ENCODE data around the gene BNIP3. TPM values are rescaled to one million over a fixed set of nuclear protein-coding genes. Genes with fewer than 3 reads are reported as not detected.

BNIP3 gene
- total RNA-seq, 1 experiment from 2014 or later = 57.1 TPM

DNA sequence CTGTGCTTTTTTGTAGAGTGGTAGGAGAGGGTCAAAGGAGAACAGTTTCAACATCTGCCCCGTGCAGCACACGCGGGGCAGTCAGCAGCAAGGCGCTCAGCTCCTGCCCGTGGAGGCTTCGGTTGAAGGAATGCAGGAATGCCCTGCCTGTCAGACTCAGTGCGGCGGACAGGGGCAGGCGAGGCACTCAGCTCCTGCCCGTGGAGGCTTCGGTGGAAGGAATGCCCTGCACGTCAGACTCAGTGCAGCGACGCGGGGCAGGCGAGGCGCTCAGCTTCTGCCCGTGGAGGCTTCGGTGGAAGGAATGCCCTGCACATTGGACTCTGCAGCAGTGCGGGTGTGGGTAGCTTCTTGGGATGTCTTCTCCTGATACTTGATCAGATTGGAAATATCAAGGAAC, 43.9 kb downstream of the BNIP3 start:
- Mint-ChIP-seq H3K27ac (peak overlapping the region in 2 of 3 experiments; percentile 52 to 57; a peak in 4 of 7 replicates), H3K9me3 (no peaks in the 10 kb centered on the region), H3K36me3 (ENCODE audit: insufficient read depth in 1 of 3, low read depth in 3 of 3) (peaks cover 27 to 59% (median 58%) of the 10 kb centered on the region in 3 experiments; a peak in 6 of 7 replicates), H3K4me1 (peaks cover 3 to 5% of the 10 kb centered on the region in 2 experiments; a peak in 2 of 4 replicates), H3K4me3 (no peak overlapping the region), H3K27me3 (ENCODE audit: low read depth) (no peaks in the 10 kb centered on the region)
- Histone ChIP-seq H3K9ac (ENCODE audit: extremely low read depth, insufficient read length, low read length) (no peak overlapping the region), H4K20me1 (ENCODE audit: control insufficient read depth, insufficient read depth, insufficient read length) (no peaks in the 10 kb centered on the region), H3K14ac (ENCODE audit: insufficient read depth, low read length) (no peak overlapping the region), H4K5ac (ENCODE audit: insufficient read length, low read depth, low read length) (no peak overlapping the region), H3K9me3 (ENCODE audit: control insufficient read depth, low read depth, low read length) (no peaks in the 10 kb centered on the region), H2BK5ac (ENCODE audit: insufficient read length, low read length) (no peak overlapping the region), H3K79me2 (ENCODE audit: insufficient read depth, low read length) (no peaks in the 10 kb centered on the region; the same call in 1 of the 2 replicates), H2AFZ (ENCODE audit: low read length) (no peak overlapping the region), H3K23ac (ENCODE audit: insufficient read length, low read depth, low read length) (no peak overlapping the region), H3K4me1 (ENCODE audit: insufficient read depth, low read length) (no peaks in the 10 kb centered on the region), H4K91ac (ENCODE audit: insufficient read length, low read depth, low read length) (no peak overlapping the region), H3K27me3 (ENCODE audit: insufficient read depth, low read length) (no peaks in the 10 kb centered on the region), H4K8ac (replicated peaks; ENCODE audit: insufficient read length, low read depth, low read length) (no peak overlapping the region), H3K27ac (ENCODE audit: insufficient read length, low read depth, low read length) (no peak overlapping the region), H2AK5ac (ENCODE audit: insufficient read length, low read length) (no peak overlapping the region), H2BK12ac (ENCODE audit: insufficient read length, low read depth, low read length) (no peak overlapping the region), H3K23me2 (ENCODE audit: insufficient read length, low read depth, low read length, poor library complexity, severe bottlenecking) (no peaks in the 10 kb centered on the region), H3K4me2 (ENCODE audit: insufficient read depth, insufficient read length, low read length) (no peak overlapping the region), H2BK120ac (ENCODE audit: low read depth, low read length, poor library complexity, severe bottlenecking) (no peak overlapping the region), H2BK20ac (ENCODE audit: low read depth, low read length, poor library complexity, severe bottlenecking) (no peak overlapping the region), H3K56ac (ENCODE audit: insufficient read length, low read depth, low read length) (no peak overlapping the region), H3K4ac (ENCODE audit: low read depth, low read length) (no peak overlapping the region), H3K79me1 (ENCODE audit: insufficient read depth, low read depth, low read length, poor library complexity, severe bottlenecking) (peaks cover 20% of the 10 kb centered on the region), H2BK15ac (ENCODE audit: low read depth, low read length) (no peak overlapping the region), H3T11ph (ENCODE audit: low read length) (no peak overlapping the region), H3K18ac (ENCODE audit: insufficient read length, low read depth, low read length) (no peak overlapping the region)
- no peak for TF ChIP-seq CTCF (conservative IDR thresholded peaks at IDR 0.05)
- no peak for DNase-seq
- no CpG with 5 or more reads among the region's 20 CpGs for WGBS (ENCODE audit: extremely low coverage, insufficient read length, low lambda C conversion rate)
